ENCODE measurements around the gene NEUROD2.

NEUROD2 gene

GRCh38 chr17:39607851-39608130, at the start of gene NEUROD2:
Gene NEUROD2, minus strand, starts transcription at chr17:39607920. Its CDS starts 1,321 bp downstream, at chr17:39606599.
- no peak for DNase-seq (ENCODE audit: low read depth in 2 of 2)

DNA sequence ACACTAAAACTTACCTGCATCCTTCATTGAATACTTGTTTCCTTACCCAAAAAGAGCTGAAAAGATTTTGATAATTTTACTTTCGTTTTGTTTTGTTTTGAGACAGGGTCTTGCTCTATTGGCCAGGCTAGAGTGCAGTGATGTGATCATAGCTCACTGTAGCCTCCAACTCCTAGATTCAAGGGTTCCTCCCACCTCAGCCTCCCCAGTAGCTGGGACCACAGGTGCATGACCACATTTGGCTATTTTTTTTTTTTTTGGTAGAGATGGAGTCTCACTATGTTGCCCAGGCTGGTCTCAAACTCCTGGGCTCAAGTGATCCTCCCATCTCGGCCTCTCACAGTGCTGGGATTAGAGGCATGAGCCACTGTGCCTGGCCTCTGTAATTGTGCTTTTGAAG, 47.4 kb upstream of the NEUROD2 start:
- no peak for DNase-seq (ENCODE audit: low read depth in 2 of 2)

GRCh38 chr17:39653662-39654331, 46.1 kb upstream of the NEUROD2 start:
- no peak for DNase-seq (ENCODE audit: low read depth in 2 of 2)

- DNase-seq (ENCODE audit: low read depth in 2 of 2) = no peak
Observed at GRCh38 chr17:39653316-39653661, 45.6 kb upstream of the NEUROD2 start.

GRCh38 chr17:39652587-39653315, 45.0 kb upstream of the NEUROD2 start:
- DNase-seq (ENCODE audit: low read depth in 2 of 2) = no peak

GRCh38 chr17:39651923-39652586, 44.3 kb upstream of the NEUROD2 start:
- no peak for DNase-seq (ENCODE audit: low read depth in 2 of 2)

- DNase-seq (ENCODE audit: low read depth in 2 of 2) = no peak
Observed at GRCh38 chr17:39650121-39650579, 42.4 kb upstream of the NEUROD2 start.

DNA sequence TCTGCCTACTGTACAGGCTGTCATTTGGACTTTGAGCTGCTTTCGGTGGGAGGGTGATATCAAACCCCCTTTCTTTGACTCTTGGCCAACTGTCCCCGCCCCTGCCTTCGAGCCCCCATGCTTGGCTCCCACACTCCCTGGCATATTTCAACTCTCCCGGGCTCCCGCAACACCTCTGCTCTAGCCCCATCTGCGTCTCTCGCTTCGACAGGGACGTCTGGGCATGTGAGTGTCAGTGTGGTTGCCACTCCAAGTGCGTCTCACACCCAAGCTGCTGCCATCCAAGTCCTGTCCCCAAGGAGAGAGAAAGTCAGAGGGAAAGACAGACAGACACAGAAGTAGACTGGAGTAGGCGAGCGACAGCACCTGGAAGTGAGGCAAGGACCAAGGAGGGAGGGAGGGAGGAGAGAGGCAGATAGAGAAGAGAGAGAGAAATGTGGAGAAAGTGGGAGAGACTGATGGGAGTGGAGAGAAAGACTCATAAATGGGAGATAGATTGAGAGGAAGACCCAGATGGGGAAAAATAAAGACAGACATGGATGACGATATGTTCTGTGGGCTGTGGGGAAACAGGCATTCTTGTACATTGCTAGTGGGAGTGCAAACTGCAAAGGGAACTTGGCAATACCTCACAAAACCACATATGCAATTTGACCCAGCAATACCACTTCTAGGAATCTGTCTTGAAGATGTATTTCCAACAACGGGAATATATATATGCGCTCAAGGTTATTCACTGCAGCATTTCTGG, 41.1 kb upstream of the NEUROD2 start:
- DNase-seq (ENCODE audit: low read depth in 2 of 2) = peak; percentile 53 to 61

DNA sequence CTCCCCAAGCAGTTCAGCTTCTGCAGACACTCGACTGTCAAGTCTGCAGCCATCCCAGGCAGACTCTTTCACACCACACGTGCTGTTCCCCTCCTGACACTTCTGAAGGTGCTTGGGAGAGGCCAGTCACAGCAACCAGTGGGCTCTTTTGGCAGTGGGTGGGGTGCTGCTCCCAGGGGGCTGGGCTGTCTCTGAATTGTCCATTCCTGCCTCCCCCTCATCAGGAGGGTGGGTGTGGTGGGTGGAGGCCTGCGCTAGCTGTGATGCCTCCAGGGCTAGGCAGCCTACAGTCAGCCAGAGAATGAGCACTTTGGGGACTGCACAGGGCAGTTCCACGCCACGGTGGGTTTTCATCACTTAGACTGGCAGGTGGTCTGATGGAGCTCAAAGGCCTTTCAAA, 39.5 kb upstream of the NEUROD2 start:
- no peak for DNase-seq (ENCODE audit: low read depth in 2 of 2)

- no peak for DNase-seq (ENCODE audit: low read depth in 2 of 2)
Observed at GRCh38 chr17:39643271-39643670, 35.6 kb upstream of the NEUROD2 start.

GRCh38 chr17:39642291-39643074, 34.8 kb upstream of the NEUROD2 start:
- DNase-seq (ENCODE audit: low read depth in 2 of 2) = no peak

- no peak for DNase-seq (ENCODE audit: low read depth in 2 of 2)
Observed at GRCh38 chr17:39641883-39642282, 34.2 kb upstream of the NEUROD2 start.

DNA sequence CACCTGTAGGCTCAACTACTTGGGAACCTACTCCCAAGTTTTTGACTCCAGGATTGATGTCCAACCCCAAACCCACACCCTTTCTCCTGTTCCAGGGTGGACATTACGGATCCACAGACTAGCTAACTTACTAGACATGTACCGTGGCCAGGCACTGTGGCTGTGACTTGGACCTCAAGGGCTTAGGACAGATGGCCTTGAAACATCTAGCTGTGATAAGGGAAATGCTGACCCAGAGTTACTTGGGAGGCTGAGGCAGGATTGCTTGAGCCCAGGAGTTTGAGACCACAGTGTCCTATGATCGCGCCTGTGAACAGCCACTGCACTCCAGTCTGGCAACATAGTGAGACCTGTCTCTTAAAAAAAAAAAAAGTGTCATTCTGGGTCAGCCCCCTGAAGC, 33.4 kb upstream of the NEUROD2 start:
- no peak for DNase-seq (ENCODE audit: low read depth in 2 of 2)

DNA sequence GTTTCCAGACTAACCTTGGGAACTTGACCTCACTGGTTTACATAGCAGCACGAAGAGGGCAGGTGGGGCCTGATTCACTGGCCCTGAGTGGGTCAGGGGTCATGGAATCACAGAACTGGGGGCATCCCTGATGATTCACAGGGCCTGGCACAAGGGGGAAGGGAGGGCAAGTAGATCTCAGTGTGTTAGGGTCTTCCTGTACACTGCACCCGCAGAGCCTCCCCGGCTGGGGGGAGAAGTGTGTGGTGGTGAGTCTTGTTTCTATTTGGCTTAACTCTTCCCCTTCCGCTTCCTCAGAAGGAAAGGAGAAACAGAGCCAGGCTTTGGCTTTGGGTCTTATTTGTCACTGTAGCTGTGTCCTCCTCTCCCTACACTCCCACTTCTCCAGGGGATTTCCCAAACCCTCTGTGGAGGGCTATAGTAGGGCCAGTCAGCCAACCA, 32.9 kb upstream of the NEUROD2 start:
- no peak for DNase-seq (ENCODE audit: low read depth in 2 of 2)

GRCh38 chr17:39639566-39640458, 32.1 kb upstream of the NEUROD2 start:
- no peak for DNase-seq (ENCODE audit: low read depth in 2 of 2)

GRCh38 chr17:39639043-39639442, 31.3 kb upstream of the NEUROD2 start:
- DNase-seq (ENCODE audit: low read depth in 2 of 2) = no peak

GRCh38 chr17:39638317-39638716, 30.6 kb upstream of the NEUROD2 start:
- DNase-seq (ENCODE audit: low read depth in 2 of 2) = no peak

DNA sequence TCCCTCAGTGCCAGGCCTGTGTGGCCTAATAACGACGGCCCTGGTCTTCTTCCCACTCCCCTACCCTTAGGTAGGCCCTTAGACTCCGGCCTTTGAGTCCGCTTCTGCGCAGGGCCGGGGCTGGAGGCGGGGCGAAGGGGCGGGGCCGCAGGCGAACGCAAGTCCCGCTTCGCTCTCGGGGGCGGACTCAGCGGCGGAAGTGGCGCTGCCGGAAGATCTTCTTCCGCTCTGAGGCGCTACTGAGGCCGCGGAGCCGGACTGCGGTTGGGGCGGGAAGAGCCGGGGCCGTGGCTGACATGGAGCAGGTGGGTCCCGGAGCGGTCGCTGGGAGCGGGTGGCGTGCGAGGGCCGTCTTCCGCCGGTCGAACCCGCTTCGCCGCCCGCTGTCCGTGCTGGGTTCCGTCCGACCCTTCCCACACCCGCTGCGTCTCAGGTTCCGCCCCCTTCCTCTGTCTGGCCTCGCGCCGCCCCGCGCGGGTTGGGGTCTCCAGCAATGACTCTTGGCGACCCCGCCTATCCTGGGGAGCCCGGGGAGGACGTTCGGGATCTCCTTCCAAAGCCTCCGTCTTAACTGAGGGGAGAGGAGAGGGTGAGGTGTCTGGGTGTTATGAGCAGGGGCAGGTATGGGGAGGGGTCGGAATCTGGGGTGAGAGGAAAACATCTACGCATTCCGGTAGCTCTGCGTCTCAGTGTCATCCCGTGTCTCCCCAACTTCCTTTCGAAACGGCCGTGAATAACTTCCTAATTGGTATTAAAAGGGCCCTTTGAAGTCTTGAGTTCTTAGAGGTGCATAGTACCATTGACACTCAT, 29.4 kb upstream of the NEUROD2 start, which contains the start of gene STARD3:
Gene STARD3 (plus strand): TSS at position 218 of the 810 bp plus-strand sequence. CDS start 16,388 bp downstream, outside the sequence.
- peak; percentile 54 to 61 for DNase-seq (ENCODE audit: low read depth in 2 of 2)

DNA sequence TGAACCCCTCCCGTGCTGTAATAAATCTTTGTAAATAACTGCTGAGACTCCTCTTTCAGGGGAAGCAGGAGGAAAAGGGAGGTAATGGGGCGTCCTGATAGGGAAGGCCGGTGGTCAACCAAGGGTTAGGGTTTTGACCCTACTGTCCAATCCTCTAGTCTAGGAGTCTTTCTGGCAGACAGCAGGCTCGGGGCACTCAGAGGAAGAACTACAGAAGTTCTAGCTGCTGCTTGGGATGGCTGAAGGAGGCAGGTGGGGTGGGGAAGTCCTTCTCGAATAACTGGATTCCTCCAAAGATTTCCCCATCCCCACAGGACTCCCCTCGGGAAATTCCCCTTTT, 28.8 kb upstream of the NEUROD2 start:
- no peak for DNase-seq (ENCODE audit: low read depth in 2 of 2)
